ENCODE data around the gene ATP13A2. TPM values are rescaled to one million over a fixed set of nuclear protein-coding genes. Genes with fewer than 3 reads are reported as not detected.

ATP13A2 gene
- total and polyA plus RNA-seq, 2 donors (not counting 1 experiment from before 2014, with no cell fraction given): 41.6 to 51.8 TPM

DNA sequence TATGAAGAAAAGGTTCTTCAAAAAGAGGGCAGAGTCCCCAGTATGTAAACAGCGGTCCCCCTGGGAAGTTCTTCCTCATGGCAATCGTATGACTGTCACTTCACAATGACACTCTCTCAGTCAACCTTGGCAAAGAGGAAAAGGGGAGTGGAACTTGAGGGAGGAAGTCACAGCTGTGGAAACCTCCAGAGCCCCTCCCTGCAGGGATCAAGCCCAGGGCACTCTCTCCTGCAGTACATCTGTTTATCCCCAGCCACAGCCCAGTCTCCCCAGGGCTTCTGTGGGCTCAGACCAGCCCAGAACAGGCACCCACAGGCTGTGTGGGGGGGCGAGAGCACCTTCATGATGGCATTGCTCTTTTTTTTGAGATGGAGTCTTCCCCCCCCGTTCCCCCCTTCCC lies 2.0 kb downstream of the ATP13A2 start:
- Mint-ChIP-seq H3K27me3 (no peaks in the 10 kb centered on the region), H3K27ac (no peak overlapping the region), H3K9me3 (ENCODE audit: insufficient read depth) (no peaks in the 10 kb centered on the region), H3K4me3 (peak overlapping the region; percentile 87), H3K4me1 (peaks cover 24% of the 10 kb centered on the region)
- no peak overlapping the region for H3K4me3 ChIP-seq (ENCODE audit: control extremely low read depth in 1 of 5, extremely low read depth in 1 of 5, insufficient read depth in 1 of 5, low read depth in 2 of 5, low read length in 4 of 5)
- H3K27ac ChIP-seq (ENCODE audit: low read length in 2 of 2): no peak overlapping the region
- no peak for TF ChIP-seq EZH2 (IDR thresholded peaks at IDR 0.05; ENCODE audit: borderline replicate concordance, insufficient read depth, low read depth, low read length, poor library complexity, severe bottlenecking)
- TF ChIP-seq, protein P1, sequence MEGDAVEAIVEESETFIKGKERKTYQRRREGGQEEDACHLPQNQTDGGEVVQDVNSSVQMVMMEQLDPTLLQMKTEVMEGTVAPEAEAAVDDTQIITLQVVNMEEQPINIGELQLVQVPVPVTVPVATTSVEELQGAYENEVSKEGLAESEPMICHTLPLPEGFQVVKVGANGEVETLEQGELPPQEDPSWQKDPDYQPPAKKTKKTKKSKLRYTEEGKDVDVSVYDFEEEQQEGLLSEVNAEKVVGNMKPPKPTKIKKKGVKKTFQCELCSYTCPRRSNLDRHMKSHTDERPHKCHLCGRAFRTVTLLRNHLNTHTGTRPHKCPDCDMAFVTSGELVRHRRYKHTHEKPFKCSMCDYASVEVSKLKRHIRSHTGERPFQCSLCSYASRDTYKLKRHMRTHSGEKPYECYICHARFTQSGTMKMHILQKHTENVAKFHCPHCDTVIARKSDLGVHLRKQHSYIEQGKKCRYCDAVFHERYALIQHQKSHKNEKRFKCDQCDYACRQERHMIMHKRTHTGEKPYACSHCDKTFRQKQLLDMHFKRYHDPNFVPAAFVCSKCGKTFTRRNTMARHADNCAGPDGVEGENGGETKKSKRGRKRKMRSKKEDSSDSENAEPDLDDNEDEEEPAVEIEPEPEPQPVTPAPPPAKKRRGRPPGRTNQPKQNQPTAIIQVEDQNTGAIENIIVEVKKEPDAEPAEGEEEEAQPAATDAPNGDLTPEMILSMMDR (IDR thresholded peaks at IDR 0.05): no peak
- H3K4me1 ChIP-seq (ENCODE audit: control insufficient read depth in 2 of 2, insufficient read depth in 2 of 2, low read length in 2 of 2): peaks cover 22 to 39% of the 10 kb centered on the region in 2 donors
- peak; percentile 23 for DNase-seq
- H3K36me3 ChIP-seq (replicated peaks in 1 of 2; ENCODE audit: control extremely low read depth in 1 of 2, control insufficient read depth in 1 of 2, extremely low read depth in 1 of 2, insufficient read depth in 2 of 2, low read length in 1 of 2): peaks cover 0 to 6% of the 10 kb centered on the region in 2 experiments
- intact Hi-C loops (cut with micrococcal nuclease): loop anchor here (2.0 kb wide), 1 partner anchor 49 kb away; no protein-coding TSS in a partner anchor
- H4K20me1 ChIP-seq (ENCODE audit: control insufficient read depth, insufficient read depth, low read length, poor library complexity, severe bottlenecking): peaks cover 37% of the 10 kb centered on the region
- H3K4me2 ChIP-seq (replicated peaks; ENCODE audit: low read depth, low read length, poor library complexity, severe bottlenecking): peak overlapping the region; percentile 82
- no peaks in the 10 kb centered on the region for H3K9me3 ChIP-seq (ENCODE audit: control extremely low read depth in 1 of 3, control insufficient read depth in 2 of 3, insufficient read depth in 1 of 3, low read length in 2 of 3)
- no peaks in the 10 kb centered on the region for H3K27me3 ChIP-seq (replicated peaks in 1 of 4; ENCODE audit: control extremely low read depth in 1 of 4, control insufficient read depth in 3 of 4, insufficient read depth in 4 of 4, low read length in 3 of 4)
- H2AFZ ChIP-seq (ENCODE audit: insufficient read depth, low read depth, low read length, poor library complexity, severe bottlenecking): no peak overlapping the region
- peaks cover 38% of the 10 kb centered on the region for H3K79me2 ChIP-seq (ENCODE audit: control insufficient read depth, insufficient read depth, low read length)
- 0% methylated on average over 1 of the region's 4 CpGs for WGBS (ENCODE audit: insufficient coverage)
- no peak overlapping the region for H3K9ac ChIP-seq (ENCODE audit: low read length)
- CTCF ChIA-PET: interaction anchor here (0.7 kb wide), 1 partner anchor 227 kb away, joined by 5 read pairs; no protein-coding TSS in a partner anchor
- no peak for ATAC-seq (ENCODE audit: low read depth)
- POLR2A ChIA-PET: interaction anchor here (0.7 to 1.1 kb wide), 2 partner anchors 23 to 302 kb away, joined by 4 to 9 read pairs; no protein-coding TSS in a partner anchor

- Mint-ChIP-seq H3K27ac (no peak overlapping the region), H3K9me3 (ENCODE audit: insufficient read depth) (no peaks in the 10 kb centered on the region), H3K27me3 (no peaks in the 10 kb centered on the region), H3K4me1 (peaks cover 22% of the 10 kb centered on the region), H3K4me3 (no peak overlapping the region)
- no peak overlapping the region for H2AFZ ChIP-seq (ENCODE audit: insufficient read depth, low read depth, low read length, poor library complexity, severe bottlenecking)
- no peak overlapping the region for H3K9ac ChIP-seq (ENCODE audit: low read length)
- ATAC-seq (ENCODE audit: low read depth) (no peak), DNase-seq (no peak)
- intact Hi-C loops (cut with micrococcal nuclease): no loop called here
- no peak for TF ChIP-seq EZH2 (IDR thresholded peaks at IDR 0.05; ENCODE audit: borderline replicate concordance, insufficient read depth, low read depth, low read length, poor library complexity, severe bottlenecking)
- TF ChIP-seq, protein P1 (IDR thresholded peaks at IDR 0.05): no peak
- H3K4me3 ChIP-seq (ENCODE audit: control extremely low read depth in 1 of 5, extremely low read depth in 1 of 5, insufficient read depth in 1 of 5, low read depth in 2 of 5, low read length in 4 of 5): no peak overlapping the region
- peaks cover 38% of the 10 kb centered on the region for H3K79me2 ChIP-seq (ENCODE audit: control insufficient read depth, insufficient read depth, low read length)
- CTCF ChIA-PET: no interaction called here
- no peak overlapping the region for H3K27ac ChIP-seq (ENCODE audit: low read length in 2 of 2)
- POLR2A ChIA-PET: no interaction called here
- H3K9me3 ChIP-seq (ENCODE audit: control extremely low read depth in 1 of 3, control insufficient read depth in 2 of 3, insufficient read depth in 1 of 3, low read length in 2 of 3): no peaks in the 10 kb centered on the region
- H4K20me1 ChIP-seq (ENCODE audit: control insufficient read depth, insufficient read depth, low read length, poor library complexity, severe bottlenecking): peaks cover 37% of the 10 kb centered on the region
- H3K27me3 ChIP-seq (replicated peaks in 1 of 4; ENCODE audit: control extremely low read depth in 1 of 4, control insufficient read depth in 3 of 4, insufficient read depth in 4 of 4, low read length in 3 of 4): no peaks in the 10 kb centered on the region
- peaks cover 0 to 12% of the 10 kb centered on the region in 2 experiments for H3K36me3 ChIP-seq (replicated peaks in 1 of 2; ENCODE audit: control extremely low read depth in 1 of 2, control insufficient read depth in 1 of 2, extremely low read depth in 1 of 2, insufficient read depth in 2 of 2, low read length in 1 of 2)
- WGBS (ENCODE audit: insufficient coverage): 95% methylated on average over 7 of the region's 15 CpGs
- peaks cover 22 to 34% of the 10 kb centered on the region in 2 donors for H3K4me1 ChIP-seq (ENCODE audit: control insufficient read depth in 2 of 2, insufficient read depth in 2 of 2, low read length in 2 of 2)
- H3K4me2 ChIP-seq (replicated peaks; ENCODE audit: low read depth, low read length, poor library complexity, severe bottlenecking): no peak overlapping the region
These were observed 3.4 kb downstream of the ATP13A2 start for GRCh38 chr1:17008208-17008855.

Measured in B cell (primary cell).